GM12875 (cell line): Measurements from ENCODE around the gene VWA3B.

Experiments used
- H3K4me3 ChIP-seq: one replicate; pipeline ENCODE4 v1.5.1; 2011; ENCODE audit warnings: low read depth, low read length, control low read depth
- CTCF ChIP-seq: IDR thresholded peaks from 2 replicates; pipeline ENCODE4 v1.5.1; 2011; ENCODE audit warnings: low read depth, mild to moderate bottlenecking, control low read depth, inconsistent platforms, low read length, moderate library complexity, borderline replicate concordance; ENCODE audit not compliant: insufficient read depth

The VWA3B gene

DNA sequence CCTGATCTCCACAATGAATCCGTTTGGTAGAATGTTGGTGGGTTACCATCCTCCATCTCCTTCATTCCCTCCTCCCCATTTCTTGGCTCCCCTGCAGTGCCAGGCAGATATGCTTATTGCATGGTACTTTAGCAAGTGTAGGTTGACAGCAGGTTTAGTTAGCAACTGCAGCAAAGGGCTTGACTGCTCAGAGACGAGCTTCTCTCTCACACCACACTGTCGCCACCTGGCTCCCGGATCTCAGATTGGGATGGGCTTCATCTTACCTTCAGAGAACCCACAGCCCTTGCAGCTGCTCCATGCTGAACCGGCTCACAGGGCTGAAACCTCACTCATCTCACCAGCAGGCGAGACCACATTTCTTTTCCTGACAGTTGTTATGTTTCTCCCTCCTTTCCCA, 88.8 kb downstream of the VWA3B start:
- no peak overlapping the region for H3K4me3 ChIP-seq

GRCh38 chr2:98177286-98177685, 90.3 kb downstream of the VWA3B start:
- no peak for TF ChIP-seq CTCF

More for the DNA sequence above, 88.8 kb downstream of the VWA3B start:
- 0 out of 2 replicates have a peak, but pooled peaks have one; percentile 19 for TF ChIP-seq CTCF

DNA sequence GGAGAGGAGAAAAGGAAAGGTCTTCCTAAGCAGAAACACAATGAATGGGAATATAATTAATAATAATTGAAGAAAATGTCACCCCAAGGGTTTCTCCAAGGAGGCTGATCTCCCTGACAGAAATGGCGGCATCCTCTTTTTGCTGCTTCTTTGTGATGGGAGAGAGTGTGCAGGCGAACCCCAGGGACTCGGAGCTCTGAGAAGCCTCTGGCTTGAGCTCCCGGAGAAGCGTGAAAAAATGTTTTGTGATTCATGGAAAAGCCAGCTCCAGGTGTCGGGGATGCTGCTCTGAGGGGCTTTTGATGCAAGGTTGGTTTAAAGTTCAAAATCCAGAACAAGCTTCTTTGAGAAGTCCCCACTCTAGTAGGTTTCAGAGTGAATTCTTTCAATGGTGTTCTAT, 91.0 kb downstream of the VWA3B start:
- TF ChIP-seq CTCF, result no peak
- no peak overlapping the region for H3K4me3 ChIP-seq

More at GRCh38 chr2:98177286-98177685, 90.3 kb downstream of the VWA3B start:
- H3K4me3 ChIP-seq, result no peak overlapping the region

DNA sequence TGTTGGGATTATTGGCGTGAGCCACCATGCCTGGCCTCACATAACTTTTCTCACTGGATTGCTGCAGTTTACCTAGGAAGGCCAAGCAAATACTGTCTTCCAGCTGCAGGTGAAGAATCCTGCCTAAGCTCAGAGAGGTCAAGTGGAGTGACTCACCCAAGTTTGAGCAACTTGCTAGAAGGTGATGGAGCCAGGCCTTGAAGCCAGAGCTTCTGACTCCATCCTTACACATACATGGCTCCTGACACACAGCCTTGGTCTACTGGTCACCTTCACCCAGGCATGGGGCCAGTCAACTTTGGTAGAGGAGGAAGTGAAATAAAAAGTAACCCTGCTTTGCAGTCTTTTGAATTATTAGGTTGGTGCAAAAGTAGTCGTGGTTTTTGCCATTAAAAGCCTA, 93.5 kb downstream of the VWA3B start:
- TF ChIP-seq CTCF, result no peak

GRCh38 chr2:98181346-98181745, 94.4 kb downstream of the VWA3B start:
- no peak for TF ChIP-seq CTCF

More for the DNA sequence above, 93.5 kb downstream of the VWA3B start:
- no peak overlapping the region for H3K4me3 ChIP-seq

DNA sequence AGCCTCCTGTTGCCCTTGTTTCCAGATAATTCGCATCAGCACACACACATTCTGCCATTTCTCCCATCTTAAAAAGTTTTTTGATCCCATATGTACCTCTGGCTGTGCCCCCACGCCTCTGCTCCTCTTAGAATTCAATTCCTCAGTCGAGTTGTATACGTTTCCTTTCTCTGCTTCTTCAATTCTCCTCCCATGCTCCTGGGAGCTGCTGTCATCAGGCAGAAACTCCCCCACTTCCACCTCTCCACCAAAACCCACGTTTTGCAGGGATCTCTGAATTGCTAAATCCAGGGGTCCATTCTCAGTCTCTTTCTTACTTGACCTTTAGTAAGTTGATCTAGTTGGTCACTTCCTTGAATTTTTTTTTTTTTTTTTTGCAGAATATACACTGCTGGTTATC, 98.8 kb downstream of the VWA3B start:
- no peak overlapping the region for H3K4me3 ChIP-seq
- TF ChIP-seq CTCF, result no peak

More at GRCh38 chr2:98181346-98181745, 94.4 kb downstream of the VWA3B start:
- H3K4me3 ChIP-seq, result no peak overlapping the region

DNA sequence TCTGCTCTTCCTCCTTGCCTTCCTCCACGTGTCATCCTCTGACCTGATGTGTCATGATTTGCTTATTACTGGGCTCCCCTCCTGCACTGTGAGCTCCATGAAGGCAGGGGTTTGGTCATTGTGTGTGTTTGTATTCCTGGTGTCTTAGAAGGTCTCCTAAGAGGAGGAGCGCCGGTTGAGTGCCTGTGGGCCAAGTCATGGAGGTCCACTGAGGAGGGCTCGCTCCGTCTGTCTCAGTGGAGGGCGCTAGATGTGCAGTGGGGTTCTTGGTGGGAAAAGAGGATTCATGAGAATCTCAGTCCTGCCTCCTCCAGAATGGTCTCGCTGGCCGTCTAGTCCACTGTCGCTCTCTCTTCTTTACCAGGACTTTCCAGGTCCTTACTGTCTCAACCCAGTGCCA, 100.2 kb downstream of the VWA3B start:
- H3K4me3 ChIP-seq, result no peak overlapping the region
- no peak for TF ChIP-seq CTCF
